ENCODE data around the gene RACGAP1.
"Not testable (repeated sequence)": the region's sequence is repeated elsewhere in the genome, so short reads cannot be mapped to it uniquely, and the experiment has no call there.

Gene RACGAP1

DNA sequence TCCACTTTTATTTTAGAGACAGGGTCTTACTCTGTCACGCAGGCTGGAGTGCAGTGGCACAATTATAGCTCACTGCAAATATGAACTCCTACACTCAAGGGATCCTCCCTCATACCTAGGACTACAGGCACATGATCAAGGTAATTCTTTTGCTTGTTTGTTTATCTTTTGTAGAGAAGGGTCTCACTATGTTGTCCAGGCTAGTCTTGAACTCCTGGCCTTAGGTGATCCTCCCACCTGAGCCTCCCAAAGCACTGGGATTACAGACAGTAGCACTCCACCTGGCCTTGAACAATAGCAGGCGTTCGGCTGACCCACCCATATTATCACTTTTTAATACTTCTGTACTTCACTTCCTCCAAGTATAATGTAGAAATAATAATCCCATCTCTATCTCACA lies 1.4 kb upstream of the RACGAP1 start:
- no peak for DNase-seq (ENCODE audit: low read depth)

DNA sequence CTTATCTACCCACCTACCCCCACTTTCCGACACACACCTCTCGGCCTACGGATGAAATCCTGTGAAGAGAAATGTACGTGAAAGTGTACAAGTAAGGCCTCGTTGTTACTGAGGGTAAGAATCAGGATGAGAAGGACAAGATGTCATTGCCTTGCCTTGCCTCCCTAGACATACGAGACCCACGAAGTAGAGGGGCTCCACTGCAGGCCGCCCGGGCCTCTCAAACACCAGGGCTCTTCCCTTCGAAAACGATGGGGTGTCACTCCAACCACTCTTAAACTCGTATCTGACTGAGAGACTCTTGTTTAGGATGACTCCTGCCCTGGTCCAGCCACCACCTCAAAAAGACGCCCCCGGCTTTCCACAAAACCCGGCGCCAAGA lies 498 bp downstream of the RACGAP1 start:
- no peak for DNase-seq (ENCODE audit: low read depth)

DNA sequence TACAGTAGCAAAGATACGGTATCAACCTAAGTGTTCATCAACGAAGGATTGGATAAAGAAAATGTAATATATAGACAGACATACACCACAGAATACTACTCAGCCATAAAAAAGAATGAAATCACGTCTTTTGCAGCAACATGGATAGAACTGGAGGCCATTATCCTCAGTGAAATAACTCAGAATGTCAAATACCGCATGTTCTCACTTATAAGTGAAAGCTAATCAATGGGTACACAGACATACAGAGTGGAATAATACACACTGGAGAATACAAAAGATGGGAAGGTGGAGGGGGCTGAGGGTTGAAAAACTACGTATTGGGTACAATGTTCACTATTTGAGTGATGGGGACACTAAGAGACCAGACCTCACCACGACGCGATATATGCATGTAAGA lies 1.1 kb downstream of the RACGAP1 start:
- DNase-seq (ENCODE audit: low read depth): no peak

DNA sequence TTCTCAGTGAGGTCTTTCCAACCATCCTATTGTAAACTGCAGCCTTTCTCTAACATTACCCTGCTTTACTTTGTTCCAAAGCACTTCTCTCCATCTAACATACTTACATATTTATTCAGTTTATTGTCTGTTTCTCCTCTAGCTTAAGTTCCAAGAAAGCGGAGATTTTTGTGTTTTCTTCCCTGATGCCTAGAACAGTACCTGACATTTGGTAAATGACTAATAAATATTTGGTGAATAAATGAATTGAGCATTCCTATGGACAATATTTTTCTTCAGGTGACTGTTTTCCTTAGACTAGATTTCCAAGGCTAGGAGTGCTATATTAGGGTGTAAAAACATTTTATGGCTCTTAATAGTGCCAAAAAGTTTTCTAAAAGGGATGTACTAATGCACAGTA lies 2.4 kb downstream of the RACGAP1 start:
- DNase-seq (ENCODE audit: low read depth): no peak

DNA sequence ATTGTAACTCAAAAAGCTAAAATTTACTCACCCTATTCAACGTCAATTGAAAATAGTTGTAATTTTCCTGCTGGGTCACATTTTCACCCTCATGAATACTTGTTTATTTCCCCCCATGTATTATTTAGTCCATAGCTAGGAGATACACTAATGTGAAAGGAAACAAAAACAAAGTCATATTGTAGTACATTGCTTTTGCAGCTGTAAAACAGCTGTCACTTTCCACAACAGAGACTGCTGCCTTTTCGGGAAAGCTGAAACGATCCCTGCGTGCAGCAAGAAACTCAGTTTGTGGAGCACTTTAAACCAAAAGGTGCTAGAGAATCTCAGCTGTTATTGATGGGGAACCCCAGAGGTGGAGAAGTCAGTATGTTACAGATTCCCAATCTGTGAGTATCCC lies 4.3 kb downstream of the RACGAP1 start:
- no peak for DNase-seq (ENCODE audit: low read depth)

DNA sequence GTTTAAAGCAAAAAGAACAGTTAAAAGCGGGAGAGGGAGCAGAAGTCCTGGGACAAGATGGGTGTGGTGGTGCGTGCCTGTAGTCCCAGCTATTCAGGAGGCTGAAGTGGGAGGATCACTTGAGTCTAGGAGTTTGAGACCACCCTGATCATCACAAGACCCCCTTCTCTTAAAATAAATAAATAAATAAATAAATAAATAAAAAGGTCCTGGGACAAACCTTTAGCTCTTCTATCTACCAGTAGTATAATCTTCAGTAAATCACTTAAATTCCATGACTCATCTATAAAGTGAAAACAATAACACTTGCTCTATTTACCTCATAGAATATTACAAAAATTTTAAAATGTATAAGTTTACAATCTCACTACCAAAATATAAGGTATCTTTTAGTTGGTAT lies 5.8 kb downstream of the RACGAP1 start:
- no peak for DNase-seq (ENCODE audit: low read depth)

DNA sequence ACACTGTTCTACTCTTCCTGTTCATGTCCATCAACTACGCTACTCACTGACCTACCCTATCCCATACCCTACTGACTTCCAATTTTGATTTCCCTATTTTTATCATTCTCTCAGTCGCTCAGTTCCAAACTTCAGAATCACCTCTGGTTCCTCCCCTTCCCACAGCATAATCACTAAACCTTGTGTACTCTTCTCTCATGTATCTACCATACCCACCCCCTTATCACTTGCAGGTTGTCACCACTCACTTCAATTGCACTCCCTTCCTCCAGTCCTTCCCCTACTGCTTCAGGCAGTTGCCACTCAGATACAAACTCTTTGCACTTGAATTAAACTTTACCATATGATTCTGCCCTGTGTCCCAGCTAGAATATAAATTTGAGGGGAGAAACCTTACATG lies 6.3 kb downstream of the RACGAP1 start:
- no peak for DNase-seq (ENCODE audit: low read depth)

DNA sequence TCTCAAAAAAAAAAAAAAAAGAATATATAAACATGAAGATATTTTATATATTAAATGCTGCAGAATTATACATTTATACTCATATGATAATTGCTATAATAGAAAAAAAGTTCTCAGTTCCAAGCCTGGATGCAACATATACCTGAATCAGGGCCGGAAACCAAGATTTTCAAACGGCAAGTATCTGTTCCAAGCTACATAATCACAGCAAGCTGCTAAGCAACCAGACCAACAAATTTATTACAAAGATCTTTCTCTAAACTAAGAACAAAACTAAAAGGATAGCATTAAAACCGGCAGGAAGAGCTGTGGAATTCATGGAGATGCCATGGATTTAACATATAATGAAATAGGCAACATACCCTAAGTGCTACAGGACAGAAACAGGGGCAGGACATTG lies 7.1 kb downstream of the RACGAP1 start:
- no peak for DNase-seq (ENCODE audit: low read depth)

DNA sequence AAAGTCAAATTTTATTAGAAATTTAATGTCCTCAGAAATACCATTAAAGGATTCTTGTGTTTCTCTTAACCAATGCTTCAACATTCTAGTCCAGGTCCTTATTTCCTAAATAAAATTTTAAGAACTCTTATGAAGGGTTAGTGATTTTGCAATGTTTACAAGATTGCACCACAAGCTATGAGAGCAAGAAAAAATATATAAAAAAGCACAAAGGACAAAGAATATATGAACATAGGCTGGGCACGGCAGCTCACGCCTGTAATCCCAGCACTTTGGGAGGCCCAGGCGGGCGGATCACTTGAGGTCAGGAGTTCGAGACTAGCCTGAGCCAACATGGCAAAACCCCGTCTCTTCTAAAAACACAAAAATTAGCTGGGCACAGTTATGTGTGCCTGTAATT lies 7.7 kb downstream of the RACGAP1 start:
- DNase-seq (ENCODE audit: low read depth): no peak

DNA sequence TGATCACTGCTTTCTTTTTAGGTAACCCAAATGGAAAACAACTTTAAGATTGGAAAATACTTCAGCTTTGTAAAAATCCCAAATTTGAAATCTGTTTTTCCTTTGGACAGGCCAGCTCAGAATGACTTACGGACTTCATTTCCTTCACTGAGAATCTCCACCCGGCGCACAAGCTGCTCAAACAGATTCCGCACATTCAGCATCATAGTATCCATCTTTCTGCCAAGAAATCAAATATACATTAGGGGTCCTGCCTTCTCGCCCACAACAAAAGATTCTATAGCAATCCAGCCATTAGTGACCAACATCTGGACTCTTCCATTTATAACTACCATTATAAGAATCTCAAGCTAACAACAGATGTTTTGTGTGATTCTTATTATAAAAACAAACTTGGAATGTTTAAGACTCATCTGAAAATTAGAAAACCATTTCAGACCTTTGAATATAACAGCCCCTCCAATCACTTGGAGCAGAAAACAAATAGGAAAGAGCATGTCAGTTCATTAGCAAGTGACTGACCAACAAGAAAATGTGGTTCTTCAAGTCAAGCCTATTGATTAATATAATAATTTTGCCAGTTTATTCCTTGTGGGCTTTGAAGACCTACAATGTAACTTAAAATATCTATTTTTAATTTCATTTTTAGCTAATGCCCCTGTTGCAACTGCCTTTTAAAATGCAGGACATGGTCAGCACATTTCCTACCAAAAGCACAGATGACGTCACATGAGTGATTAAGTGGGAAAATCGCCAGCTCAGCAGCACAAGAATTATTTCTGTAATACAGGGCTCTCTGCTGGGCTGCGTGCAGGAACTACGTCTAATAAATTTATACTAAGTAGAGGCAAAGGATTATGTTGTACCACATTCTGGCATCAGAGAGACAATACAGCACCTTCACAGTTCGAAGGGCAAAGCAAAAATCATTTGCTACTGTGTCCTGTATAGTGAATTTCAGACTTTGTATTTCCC lies 8.5 kb downstream of the RACGAP1 start:
- no peak for DNase-seq (ENCODE audit: low read depth)

DNA sequence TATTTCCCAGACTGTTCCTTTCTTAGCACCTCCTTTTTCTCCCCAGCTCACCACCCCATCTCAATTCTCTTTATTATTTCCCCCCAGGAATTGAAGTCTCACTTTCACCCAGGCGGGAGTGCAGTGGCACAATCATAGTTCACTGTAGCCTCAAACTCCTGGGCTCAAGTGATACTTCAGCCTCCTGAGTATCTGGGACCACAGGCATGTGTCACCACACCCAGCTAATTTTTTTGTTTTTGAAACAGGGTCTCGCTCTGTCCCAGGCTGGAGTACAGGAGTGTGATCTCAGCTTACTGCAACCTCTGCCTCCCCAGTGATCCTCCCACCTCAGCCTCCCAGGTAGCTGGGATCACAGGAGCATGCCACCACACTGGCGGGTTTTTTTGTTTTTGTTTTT lies 11.0 kb downstream of the RACGAP1 start:
- no peak for DNase-seq (ENCODE audit: low read depth)

DNA sequence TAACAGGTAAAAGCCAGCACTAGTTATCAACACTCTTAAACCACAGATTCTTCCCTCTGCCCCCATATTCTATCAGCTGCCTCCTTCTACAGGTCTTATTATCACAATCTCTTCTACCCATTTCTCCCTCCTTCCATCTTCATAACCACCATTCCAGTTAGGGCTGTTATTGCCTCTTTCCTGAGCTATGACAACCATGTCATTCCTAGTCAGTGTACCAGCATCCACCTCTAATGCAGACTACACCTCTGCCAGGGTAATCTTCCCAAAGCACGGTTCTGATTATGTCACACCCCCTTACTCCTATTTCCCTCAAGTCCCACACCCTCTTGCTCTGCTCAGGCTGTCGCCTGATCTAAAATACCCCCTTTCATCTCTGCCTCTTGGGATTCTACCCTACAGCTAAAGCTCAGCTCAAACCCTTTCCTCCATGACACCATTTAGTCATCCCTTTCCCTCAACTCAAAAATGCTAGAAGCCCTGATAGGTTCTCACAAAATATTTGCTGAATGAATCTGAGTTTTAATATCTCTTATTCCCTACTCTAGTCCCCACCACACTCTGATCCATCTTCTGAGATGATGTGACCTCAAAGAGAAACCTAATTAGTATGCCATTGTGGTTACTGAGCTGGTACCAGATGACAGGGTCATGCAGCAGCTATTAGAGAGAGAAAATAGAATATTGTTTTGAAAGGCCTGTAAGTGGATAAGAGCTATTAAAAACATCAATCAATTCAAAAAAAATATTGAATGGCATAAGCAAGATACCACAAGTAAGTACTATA lies 11.7 kb downstream of the RACGAP1 start:
- DNase-seq (ENCODE audit: low read depth): no peak

DNA sequence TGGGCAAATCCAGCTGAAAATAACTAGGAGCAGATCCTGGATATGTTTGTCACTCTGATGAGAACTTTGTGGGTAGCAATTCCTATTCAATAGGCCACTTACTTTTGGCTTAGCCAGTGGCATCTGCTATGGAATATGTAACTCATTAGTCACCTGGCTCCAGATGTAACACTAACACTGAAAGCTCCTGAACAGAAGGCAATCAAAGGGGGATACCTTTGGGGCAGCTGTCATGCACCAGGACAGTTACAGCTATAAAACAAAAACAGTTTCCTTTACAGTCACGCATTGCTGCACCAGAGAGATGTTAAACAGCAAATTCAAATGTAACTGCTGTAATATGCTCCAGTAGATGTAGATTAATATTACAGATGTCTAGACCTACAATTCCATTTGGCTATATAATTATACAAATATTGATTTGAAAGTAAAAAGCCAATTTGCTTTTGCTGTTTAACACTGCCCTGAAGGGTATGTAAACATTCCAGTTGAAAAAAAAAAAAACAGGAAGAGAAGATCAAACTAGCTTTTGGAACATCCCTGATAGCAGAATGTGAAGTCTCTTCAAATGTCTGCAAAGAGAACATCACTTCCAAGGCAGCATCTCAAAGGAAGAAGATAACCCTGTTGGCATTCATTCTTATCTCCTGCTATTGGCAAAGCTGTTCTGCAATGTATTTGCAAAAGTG lies 18.4 kb downstream of the RACGAP1 start:
- no peak for DNase-seq (ENCODE audit: low read depth)

DNA sequence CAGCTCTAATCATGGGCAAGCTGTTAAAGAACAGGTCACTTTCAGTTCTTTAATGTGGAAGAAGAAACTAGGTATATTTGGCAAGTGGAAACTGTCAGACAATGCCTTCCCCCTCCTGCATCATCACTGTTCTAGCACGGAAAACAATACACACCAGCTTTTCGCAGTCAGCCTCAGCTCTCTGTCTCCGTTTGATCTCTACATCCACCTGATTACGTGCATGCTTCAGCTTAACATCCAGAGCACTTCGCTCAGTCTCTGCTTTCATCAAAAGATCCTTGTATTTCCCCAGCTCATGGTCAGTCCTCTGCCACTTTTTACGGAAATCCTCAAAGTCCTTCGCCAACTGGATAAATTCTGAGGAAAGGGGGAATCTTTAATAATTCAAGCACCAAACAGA lies 19.0 kb downstream of the RACGAP1 start:
- no peak for DNase-seq (ENCODE audit: low read depth)

DNA sequence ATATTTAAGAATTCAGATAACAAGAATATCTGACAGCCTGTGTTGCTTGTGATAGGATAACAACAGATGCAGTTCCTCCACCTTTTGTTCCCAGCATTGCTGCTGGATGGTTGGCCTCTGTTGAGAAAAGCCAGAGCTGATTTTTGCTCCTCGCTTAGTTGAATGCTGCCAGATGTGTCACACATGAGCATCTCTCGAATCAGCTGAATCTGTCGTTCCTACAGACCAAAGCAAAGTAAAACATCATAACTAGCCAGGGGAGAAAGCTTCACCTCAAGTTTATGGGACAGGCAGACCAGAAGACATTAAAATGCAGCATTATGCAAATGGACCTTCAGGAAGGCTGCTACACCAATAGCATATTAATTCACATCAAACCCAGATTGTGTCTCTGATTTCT lies 20.1 kb downstream of the RACGAP1 start:
- no peak for DNase-seq (ENCODE audit: low read depth)

DNA sequence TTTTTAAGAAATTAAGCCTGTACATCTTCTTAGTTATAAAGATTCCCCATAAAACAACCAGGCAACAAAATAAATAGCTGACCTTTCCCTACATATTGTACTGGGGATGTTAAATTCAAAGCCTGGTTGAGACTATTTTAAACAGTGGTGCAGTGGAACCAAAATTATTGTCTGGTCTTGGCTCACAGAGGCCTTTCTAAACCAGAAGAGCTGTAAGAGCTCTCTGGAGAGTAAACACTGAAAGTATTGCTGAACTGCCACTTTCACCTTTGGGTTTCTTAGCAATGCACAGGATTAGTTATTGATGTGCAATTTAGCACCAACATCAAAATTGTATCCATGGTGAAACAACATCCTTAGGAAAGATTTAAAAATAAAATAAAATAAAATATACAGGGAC lies 20.6 kb downstream of the RACGAP1 start:
- DNase-seq (ENCODE audit: low read depth): no peak

DNA sequence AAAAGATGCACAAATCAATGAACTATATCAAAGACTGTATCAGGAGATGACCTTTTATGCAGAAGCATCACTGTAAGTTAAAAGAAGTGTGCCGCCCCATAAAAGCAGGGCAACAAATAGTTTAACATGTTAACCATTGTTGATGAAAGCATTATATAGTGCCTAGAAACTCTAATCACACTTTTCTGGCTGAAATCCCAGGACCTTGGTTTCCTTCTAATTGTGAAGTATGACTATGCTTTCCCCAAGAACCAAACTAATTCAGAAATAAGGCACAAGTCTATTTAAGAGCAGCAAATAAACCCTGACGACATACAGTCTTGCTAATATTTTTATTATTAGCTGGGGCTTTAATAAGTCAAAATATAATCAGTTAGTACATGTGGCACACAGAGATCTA lies 21.7 kb downstream of the RACGAP1 start:
- DNase-seq (ENCODE audit: low read depth): no peak

DNA sequence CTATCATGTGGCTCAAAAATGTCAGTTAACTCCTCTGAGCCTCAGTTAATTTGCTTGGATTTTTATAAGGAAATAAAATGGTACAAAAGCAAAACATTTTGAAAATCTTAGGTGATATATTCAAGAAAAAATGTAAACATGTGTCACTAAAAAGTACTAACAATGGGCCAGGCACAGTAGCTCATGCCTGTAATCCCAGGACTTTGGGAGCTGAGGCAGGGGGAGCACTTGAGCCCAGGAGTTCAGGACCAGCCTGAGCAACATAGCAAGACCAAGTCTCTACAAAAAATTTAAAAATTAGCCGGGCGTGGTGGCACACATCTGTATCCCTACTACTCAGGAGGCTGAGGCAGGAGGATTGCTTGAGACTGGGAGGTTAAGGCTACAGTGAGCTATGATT lies 26.8 kb downstream of the RACGAP1 start:
- no peak for DNase-seq (ENCODE audit: low read depth)

DNA sequence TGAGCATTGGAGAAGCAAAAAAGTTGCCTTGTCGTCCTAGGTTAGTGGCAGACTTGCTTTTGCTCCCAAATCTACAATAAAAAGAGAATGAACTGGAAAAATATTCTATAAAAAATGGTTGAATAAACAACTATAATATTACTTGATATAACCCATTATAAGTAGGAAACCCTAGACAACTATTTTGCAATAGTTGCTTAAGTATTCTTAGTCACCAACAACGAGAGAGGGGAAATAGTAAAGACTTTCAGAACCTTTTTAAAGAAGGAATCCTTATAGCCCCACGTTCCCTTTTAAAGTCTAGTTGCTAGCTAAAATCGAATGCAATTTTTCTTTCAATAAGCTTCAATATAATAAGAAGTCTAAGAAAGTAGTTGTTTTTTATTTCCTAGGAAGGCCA lies 35.0 kb downstream of the RACGAP1 start:
- no peak for DNase-seq (ENCODE audit: low read depth)

DNA sequence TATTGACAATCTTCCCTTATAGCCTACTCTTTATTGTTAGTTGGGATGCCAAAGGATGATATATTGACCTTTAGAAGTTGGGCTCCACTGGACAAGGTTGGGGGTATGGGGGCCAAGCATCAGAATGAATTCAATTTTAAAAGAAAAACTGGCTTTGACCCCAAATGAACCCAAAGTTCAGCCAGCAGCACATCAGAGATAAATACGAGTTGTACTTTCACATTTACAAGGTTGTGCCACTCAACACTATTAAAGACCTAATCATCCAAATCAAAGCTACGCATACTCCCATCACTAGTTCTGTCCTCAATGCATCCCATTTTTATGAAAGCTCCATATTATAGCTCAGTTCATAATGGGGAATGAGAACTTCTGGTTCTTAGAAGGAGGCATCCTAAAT lies 35.9 kb downstream of the RACGAP1 start:
- DNase-seq (ENCODE audit: low read depth): not testable (repeated sequence)

DNA sequence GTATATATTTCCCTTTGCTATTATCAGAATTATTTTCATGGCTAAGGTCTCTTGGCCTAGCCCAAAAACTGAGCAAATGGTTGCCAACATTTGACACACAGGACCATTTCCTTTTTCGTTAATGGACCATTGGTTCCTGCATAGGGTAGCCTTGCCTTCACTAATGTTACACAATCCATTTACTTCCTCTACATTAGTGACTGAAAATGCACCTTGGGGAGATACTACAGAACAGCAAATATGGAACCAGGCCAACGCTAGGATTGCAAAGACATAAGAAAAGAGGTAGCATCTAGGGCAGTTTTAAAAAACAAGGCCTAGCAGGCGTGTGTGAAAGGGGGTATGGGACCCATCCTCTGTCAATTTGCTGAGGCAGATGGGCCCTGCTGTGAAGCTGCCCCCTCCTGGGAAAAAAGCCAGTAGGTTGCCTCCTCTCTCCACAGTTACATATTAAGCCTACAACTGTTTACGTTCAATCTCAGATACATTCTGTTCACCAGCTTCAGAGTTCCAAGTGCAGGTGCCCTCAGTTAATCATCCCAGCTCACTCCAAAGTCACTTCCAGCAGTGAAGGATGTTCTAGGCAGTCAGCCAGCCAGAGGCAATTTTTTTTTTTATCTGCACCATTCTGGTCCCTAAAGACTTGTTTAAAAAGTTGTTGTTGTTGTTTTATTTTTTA lies 37.5 kb downstream of the RACGAP1 start:
- no peak for DNase-seq (ENCODE audit: low read depth)

DNA sequence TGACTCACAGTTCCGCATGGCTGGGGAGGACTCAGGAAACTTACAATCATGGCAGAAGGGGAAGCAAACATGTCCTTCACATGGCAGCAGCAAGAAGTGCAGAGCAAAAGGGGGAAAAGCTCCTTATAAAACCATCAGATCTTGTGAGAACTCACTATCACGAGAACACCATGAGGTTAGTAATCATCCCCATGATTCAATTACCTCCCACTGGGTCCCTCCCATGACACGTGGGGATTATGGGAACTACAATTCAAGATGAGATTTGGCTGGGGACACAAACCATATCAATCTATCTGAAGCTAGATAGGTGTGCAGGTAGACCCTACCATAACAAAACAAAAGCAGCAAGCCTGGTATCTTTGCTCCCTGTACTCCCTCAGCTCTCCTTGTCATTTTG lies 38.8 kb downstream of the RACGAP1 start:
- DNase-seq (ENCODE audit: low read depth): not testable (repeated sequence)

Measured in stimulated activated CD8-positive, alpha-beta memory T cell treated with anti-CD3 and anti-CD28 coated beads, Interleukin-12 subunit alpha, Interleukin-12 subunit beta, amount 100 ng/mL, for 1 hour (primary cell).